Measurements from ENCODE around the gene ACSM2B.
"Not testable (repeated sequence)": the region's sequence is repeated elsewhere in the genome, so short reads cannot be mapped to it uniquely, and the experiment has no call there.

- TF ChIP-seq CTCF (IDR thresholded peaks at IDR 0.05; ENCODE audit: low read depth, low read length, poor library complexity, severe bottlenecking); EZH2phosphoT487 (IDR thresholded peaks at IDR 0.05; ENCODE audit: borderline replicate concordance, low read length): not testable (repeated sequence)
Observed at GRCh38 chr16:20578091-20578490, 1.9 kb upstream of the ACSM2B start.
